Stimulated activated CD4-positive, alpha-beta T cell treated with anti-CD3 and anti-CD28 coated beads, Interleukin-12 subunit alpha, Interleukin-12 subunit beta, amount 100 ng/mL, for 48 hours (primary cell): Measurements from ENCODE around the gene EXOC3L1.

Source experiments
- DNase-seq, 3 donors: peaks; one replicate each; pipeline ENCODE4 v3.0.0-alpha.2; 2020; ENCODE audit warnings: low read depth in 2 of 3, low spot score in 1 of 3

Gene EXOC3L1

DNA sequence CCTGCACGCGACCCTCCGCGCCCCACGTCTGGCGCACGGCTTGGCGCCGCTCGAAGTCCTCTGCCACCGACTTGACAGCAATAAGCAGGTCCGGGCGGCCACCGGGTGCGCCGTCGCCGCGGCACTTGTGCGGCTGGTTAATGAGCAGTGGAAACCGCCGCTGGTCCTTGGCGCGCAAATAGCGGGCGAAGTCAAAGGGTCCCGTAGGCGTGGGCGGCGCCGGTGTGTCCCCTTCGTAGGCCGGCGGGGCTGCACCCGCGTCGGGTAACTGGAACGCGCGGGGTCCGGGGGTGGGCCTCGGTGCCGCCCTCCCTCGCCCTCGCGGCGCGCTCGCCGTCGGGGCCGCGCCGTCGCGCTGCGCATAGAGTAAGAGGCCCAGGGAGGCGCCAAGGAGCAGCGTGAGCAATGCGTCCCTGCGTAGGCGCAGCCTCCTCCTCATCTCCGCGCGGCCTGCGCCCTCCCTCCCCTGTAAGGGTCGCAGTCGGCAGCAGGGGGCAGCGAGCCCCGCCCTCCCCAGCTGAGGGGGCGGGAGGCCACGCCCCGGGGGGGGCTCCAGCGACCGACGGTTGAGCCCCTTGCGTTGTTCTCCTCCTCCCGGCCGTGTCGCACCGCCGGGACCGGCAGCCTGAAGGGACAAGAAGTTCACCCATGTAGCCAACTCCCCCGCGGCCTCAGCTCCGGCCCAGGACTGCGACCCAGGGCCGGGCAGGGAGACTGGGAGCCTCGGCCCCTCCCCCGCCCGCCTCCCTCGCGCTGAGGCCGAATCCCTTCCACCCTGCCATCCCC lies 39.7 kb downstream of the EXOC3L1 start:
- DNase-seq: no peak

DNA sequence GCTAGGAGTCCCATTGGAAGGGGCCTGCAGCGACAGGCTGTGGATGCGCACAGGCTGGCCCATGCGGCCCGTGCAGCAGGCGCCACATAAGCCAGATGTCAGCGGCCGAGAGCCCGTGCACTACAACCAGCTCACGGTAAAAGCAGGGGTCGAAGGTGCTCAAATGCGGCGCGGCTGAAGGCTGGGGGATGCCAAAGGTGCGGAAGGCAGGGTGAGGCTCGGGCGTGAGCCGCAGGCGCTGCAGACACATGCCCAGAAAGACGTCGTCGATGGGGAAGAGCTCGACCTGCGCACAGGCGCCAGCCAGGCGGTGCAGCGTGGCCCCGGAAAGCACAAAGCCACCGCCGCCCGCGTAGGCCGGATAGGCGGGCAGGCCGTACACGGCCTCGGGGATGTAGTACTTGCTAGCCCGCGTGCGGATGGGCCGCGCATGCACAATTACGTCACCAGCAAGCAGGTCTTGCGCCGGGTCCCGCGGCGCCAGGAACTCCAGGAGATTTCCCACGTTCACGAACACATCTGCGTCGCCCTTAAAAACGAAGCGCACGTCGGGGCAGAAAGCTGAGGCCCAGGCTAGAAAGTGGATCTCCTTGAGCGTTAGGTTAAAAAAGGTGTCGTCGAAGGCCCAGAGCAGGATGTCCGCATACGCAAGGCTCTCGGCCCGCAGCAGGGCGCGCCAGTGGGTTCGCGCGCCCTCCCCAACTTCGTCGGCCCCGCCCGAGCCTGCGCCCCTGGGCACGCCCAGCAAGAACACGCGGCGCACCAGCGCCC lies 40.5 kb downstream of the EXOC3L1 start:
- DNase-seq: no peak

DNA sequence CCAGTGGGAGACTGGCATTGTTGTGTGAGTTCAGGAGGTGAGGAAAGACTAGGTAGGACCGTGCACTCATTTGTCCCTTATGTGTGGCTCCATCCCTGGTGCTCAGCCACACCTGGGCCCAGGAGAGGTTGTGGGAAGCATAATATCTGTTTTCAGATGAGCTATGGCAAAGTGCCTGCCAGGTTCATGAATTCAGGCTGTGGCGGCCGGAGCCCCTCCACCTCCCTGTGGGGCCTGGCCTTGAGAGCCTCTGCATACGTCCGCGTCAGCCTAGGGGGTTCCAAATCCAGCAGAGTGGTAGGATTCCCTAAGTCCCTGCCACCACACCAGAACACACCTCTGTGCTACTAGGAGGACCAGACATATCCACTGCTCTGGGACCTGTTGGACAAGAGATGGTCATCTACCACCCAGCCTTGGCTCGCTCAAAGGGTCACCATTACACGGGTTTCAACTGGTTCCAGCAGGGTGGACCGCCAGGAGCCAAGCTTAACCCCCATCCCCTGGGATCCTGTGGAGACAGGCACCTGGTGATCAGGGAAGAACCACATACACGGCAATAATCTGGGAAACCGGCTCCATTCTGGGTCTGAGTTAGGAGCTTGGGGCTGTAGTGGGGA lies 41.2 kb downstream of the EXOC3L1 start:
- DNase-seq: no peak

DNA sequence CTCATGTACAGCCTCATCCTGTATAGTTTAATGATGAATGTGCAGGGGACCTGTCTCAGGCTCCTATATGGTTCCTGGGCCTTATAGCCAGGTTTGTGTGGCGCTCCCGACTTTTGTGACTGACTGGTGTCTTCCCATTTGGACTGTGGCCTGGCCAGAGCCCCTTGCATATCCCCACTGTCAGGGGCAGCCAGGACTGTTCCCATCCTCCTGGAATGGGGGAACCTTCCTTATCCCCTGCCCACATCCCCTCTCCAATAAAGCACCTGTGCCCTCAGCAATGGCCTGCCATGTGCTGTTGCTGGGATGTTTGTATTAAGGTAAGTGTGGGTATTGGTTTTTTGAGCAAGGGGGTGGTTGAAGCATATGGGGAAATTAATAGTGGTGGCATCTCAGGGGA lies 41.7 kb downstream of the EXOC3L1 start:
- no peak for DNase-seq

DNA sequence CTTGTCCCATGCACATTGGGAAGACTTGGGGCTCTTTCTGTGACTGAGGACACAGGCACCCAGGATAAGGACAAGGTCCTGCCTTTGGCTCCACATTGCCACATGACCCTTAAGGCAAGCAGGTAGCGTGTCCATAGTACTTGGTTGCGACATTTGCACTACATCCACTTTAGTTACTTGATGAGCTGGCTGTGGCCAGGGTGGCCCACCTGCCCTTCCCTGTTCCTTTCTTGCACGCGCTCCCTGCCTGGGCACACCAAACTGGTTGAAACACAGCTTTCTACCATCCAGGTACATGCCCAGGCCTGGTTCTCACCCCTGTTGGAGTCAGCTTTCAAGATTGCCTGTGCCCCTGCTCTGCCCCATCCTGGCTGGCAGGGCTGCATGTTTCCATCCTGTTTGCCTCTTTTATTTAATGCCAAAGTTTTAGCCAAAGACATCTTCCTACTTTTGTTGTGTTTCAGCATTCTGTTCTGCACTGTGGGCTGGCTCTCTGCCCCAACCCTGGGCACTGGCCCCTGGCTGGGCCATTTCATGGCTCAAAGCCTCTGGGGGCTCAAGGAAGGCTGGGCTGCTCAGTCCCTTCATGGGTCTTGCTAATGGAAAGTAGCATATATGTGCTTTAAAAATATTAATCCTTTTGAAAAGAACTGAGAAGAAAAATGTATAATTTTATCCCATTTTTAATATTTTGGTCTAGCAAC lies 42.3 kb downstream of the EXOC3L1 start:
- no peak for DNase-seq

DNA sequence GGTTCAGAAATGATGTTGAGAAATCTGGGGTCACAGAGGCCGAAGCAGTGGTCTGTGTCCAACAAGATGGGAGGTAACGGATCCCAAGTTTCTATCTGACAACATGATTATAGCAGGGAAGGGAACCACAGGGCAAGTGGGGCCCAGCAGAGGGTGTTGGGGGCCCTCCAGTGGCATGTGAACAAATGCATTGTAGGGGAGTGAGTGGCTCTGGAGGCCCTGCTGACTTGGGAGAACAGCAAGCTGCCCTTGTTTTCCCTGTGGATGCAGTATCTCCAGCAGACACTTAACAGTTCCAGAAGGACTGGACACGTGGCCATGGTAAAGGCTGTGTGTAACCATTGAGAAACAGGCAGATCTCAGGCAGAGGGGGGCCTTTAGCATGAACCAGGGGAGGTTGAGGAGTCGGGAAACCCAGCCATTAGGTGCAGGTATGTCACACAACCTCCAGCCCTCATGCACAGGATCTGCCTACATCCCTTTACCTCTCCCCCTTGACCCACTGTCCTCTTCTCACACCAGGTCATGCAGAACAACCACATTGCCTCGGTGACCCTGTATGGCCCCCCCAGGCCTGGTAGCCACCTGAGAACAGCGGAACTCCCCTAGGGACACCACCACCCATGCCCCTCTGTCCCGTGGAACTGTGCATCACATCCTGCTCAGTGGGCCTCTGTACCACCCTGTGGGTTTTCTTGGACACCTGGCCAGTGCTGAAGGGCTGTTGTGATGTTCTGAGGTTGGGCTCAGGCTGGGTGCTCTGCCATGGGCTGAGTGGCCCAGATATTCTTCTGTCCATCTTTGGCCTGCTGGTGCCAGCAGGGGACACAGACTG lies 43.2 kb downstream of the EXOC3L1 start:
- no peak for DNase-seq

- DNase-seq: no peak
These were observed 44.2 kb downstream of the EXOC3L1 start for GRCh38 chr16:67145746-67146145.

GRCh38 chr16:67144943-67145342 lies 45.0 kb downstream of the EXOC3L1 start:
- no peak for DNase-seq

GRCh38 chr16:67142342-67142741 lies 47.6 kb downstream of the EXOC3L1 start:
- no peak for DNase-seq

GRCh38 chr16:67141391-67141790 lies 48.5 kb downstream of the EXOC3L1 start:
- no peak for DNase-seq

DNA sequence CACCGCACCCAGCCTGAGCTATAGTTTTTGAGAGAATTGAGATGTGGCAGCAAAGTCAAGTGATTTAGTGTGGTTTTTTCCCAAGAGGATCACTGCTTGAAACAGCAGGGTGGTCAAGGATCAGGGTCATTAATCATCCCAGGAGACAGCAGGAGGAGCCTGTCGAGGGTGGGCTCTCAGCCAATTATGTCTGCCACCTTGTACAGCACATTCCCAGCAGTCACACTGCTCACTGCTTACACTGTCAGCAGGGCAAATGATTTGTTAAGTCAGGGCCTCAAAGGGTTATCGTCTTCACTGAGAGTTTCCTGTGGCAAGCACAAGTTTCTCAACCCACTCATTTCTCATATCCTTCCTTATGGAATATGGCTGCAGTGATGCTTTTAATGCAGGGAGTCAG lies 52.3 kb downstream of the EXOC3L1 start:
- DNase-seq: no peak
